Transverse colon (tissue), 4 donors: Measurements from ENCODE around the gene FAM20C. TPM values are rescaled to one million over a fixed set of nuclear protein-coding genes. Genes with fewer than 3 reads are reported as not detected.
"Not testable (repeated sequence)": the region's sequence is repeated elsewhere in the genome, so short reads cannot be mapped to it uniquely, and the experiment has no call there.

ENCODE experiments used
- DNase-seq: peaks from one replicate; pipeline ENCODE4 v3.0.0-alpha.2; 2019
- H3K27ac ChIP-seq, 4 donors: fragments of 200-600 bp; sonication (generic); 2 replicates each; pipeline ENCODE4 v1.5.1; 2016 to 2018; ENCODE audit warnings: inconsistent platforms in 4 of 4
- H3K27me3 ChIP-seq: fragments of 200-600 bp; sonication (generic); 2 replicates; pipeline ENCODE4 v1.5.1; 2017; ENCODE audit warnings: inconsistent platforms
- H3K36me3 ChIP-seq, 4 donors: fragments of 200-600 bp; sonication (generic); 2 replicates each; pipeline ENCODE4 v1.5.1; 2017 to 2019; ENCODE audit warnings: inconsistent platforms in 4 of 4
- H3K4me1 ChIP-seq, 4 donors: fragments of 200-600 bp; sonication (generic); 2 replicates each; pipeline ENCODE4 v1.5.1; 2017 to 2020; ENCODE audit warnings: inconsistent platforms in 4 of 4
- H3K4me3 ChIP-seq, 4 donors: fragments of 200-600 bp; sonication (generic); 1 replicate in 1 of 4; 2 replicates in 3 of 4; pipeline versions ENCODE4 v1.5.1 to v1.6.1; 2017 to 2019; ENCODE audit warnings: inconsistent platforms in 4 of 4
- H3K9me3 ChIP-seq, 2 donors: fragments of 200-600 bp; sonication (generic); 2 replicates each; pipeline ENCODE4 v1.5.1; 2017 to 2019; ENCODE audit warnings: inconsistent platforms in 2 of 2
- EP300 ChIP-seq: sonication (generic); formaldehyde crosslinking; IDR thresholded peaks from one replicate; pipeline ENCODE4 v1.6.1; 2017; ENCODE audit warnings: antibody characterized with exemption, low read depth
- POLR2A ChIP-seq: fragments of 450-650 bp; IDR thresholded peaks from one replicate; pipeline ENCODE4 v1.6.1; 2016; ENCODE audit warnings: antibody characterized with exemption, mild to moderate bottlenecking, moderate library complexity
- POLR2AphosphoS5 ChIP-seq, 3 donors: sonication (generic); formaldehyde crosslinking; IDR thresholded peaks; one replicate each; pipeline ENCODE4 v1.6.1; 2016; ENCODE audit warnings: antibody characterized with exemption in 3 of 3
- WGBS, 2 donors: methylation state at CpG; one replicate each; pipeline ENCODE4 v1.1.5; 2018; ENCODE audit warnings: low coverage in 1 of 2; 5-methylcytosine and 5-hydroxymethylcytosine counted together
- in situ Hi-C, 4 donors: fragments of 200-750 bp; cut with MboI; loops; one replicate each; pipeline versions ENCODE4 v1.15.0 to v1.15.1; 2017; ENCODE audit warnings: low sequenced_read_pairs in 3 of 4, low pct_ligation_motif_present in 1 of 4, low pct_unique_long_range_greater_than_20kb in 1 of 4
- intact Hi-C: fragments of 100-400 bp; cut with DNase I; formaldehyde crosslinking; loops from one replicate; pipeline ENCODE4 v1.15.1; 2023; ENCODE audit warnings: low total_unique reads
- total RNA-seq, 4 donors: library from RNA; depleted of rRNA; stranded (reverse); fragments of >200 nt; gene quantifications; one replicate each; pipeline ENCODE4 v1.1.0, GENCODE V29; 2016
- TF ChIP-seq, protein P1 (sequence below), 5 experiments: fragments of 200-600 bp in 3 of 5; fragments of 450-650 bp in 2 of 5; sonication (generic) in 3 of 5; IDR thresholded peaks; 1 replicate in 2 of 5; 2 replicates in 3 of 5; pipeline ENCODE4 v1.5.1; 2016 to 2017; ENCODE audit warnings: antibody characterized with exemption in 5 of 5, inconsistent platforms in 3 of 5, mild to moderate bottlenecking in 2 of 5, moderate library complexity in 1 of 5

Gene FAM20C
- total RNA-seq, 4 donors from 2014 or later: 10.5 to 62.3 (median 23.5) TPM

GRCh38 chr7:262251-262572 lies 69.8 kb downstream of the FAM20C start:
- TF ChIP-seq POLR2AphosphoS5 (IDR thresholded peaks at IDR 0.05) (no peak), POLR2A (no peak), EP300 (no peak)
- TF ChIP-seq, protein P1, sequence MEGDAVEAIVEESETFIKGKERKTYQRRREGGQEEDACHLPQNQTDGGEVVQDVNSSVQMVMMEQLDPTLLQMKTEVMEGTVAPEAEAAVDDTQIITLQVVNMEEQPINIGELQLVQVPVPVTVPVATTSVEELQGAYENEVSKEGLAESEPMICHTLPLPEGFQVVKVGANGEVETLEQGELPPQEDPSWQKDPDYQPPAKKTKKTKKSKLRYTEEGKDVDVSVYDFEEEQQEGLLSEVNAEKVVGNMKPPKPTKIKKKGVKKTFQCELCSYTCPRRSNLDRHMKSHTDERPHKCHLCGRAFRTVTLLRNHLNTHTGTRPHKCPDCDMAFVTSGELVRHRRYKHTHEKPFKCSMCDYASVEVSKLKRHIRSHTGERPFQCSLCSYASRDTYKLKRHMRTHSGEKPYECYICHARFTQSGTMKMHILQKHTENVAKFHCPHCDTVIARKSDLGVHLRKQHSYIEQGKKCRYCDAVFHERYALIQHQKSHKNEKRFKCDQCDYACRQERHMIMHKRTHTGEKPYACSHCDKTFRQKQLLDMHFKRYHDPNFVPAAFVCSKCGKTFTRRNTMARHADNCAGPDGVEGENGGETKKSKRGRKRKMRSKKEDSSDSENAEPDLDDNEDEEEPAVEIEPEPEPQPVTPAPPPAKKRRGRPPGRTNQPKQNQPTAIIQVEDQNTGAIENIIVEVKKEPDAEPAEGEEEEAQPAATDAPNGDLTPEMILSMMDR (IDR thresholded peaks at IDR 0.05): no peak
- peak overlapping the region in 1 of 4 donors; percentile 29 for H3K27ac ChIP-seq
- no peak for DNase-seq
- H3K36me3 ChIP-seq: peaks cover 0 to under 1% (median 0%) of the 10 kb centered on the region in 4 donors
- H3K4me3 ChIP-seq: no peak overlapping the region
- intact Hi-C loops (no loop called here), in situ Hi-C loops (no loop called here)
- H3K9me3 ChIP-seq: peaks cover 0 to 3% of the 10 kb centered on the region in 2 donors
- H3K4me1 ChIP-seq: peaks cover 4 to 32% (median 24%) of the 10 kb centered on the region in 4 donors
- H3K27me3 ChIP-seq: no peaks in the 10 kb centered on the region
- 94 to 95% methylated on average over 6 to 9 of the region's 9 CpGs for WGBS, 2 donors

GRCh38 chr7:262631-263311 lies 70.4 kb downstream of the FAM20C start:
- WGBS, 2 donors: 57 to 77% methylated on average over 5 to 24 of the region's 31 CpGs
- H3K36me3 ChIP-seq, in situ Hi-C loops, H3K27me3 ChIP-seq, H3K9me3 ChIP-seq, H3K4me3 ChIP-seq, intact Hi-C loops: not testable (repeated sequence)
- peak; percentile 60 for DNase-seq
- TF ChIP-seq, protein P1 (IDR thresholded peaks at IDR 0.05): peak in 4 of 5 experiments; percentile 16 to 75 (median 26)
- H3K27ac ChIP-seq: peak overlapping the region in 2 of 4 donors; percentile 5 to 29
- H3K4me1 ChIP-seq: peaks cover 4 to 32% (median 24%) of the 10 kb centered on the region in 4 donors

DNA sequence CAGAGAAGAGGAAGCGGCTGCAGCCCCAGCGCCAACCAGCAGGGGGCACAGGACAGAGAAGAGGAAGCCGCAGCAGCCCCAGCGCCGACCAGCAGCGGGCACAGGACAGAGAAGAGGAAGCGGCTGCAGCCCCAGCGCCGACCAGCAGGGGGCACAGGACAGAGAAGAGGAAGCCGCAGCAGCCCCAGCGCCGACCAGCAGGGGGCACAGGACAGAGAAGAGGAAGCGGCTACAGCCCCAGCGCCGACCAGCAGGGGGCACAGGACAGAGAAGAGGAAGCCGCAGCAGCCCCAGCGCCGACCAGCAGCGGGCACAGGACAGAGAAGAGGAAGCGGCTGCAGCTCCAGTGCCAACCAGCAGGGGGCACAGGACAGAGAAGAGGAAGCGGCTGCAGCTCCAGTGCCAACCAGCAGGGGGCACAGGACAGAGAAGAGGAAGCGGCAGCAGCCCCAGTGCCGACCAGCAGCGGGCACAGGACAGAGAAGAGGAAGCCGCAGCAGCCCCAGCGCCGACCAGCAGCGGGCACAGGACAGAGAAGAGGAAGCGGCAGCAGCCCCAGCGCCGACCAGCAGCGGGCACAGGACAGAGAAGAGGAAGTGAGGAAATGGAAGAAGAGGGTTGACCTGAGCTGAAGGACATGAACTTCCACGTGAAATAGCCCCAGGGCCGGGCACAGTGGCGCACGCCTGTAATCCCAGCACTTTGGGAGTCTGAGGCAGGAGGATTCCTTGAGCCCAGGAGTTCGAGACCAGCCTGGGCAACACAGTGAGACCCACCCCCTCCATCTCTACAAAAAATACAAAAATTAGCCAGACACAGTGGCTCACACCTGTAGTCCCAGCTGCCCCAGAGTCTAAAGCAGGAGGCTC lies 71.3 kb downstream of the FAM20C start:
- intact Hi-C loops, H3K36me3 ChIP-seq, H3K9me3 ChIP-seq, H3K4me3 ChIP-seq, H3K27me3 ChIP-seq, in situ Hi-C loops: not testable (repeated sequence)
- Histone ChIP-seq H3K4me1 (peaks cover 4 to 32% (median 26%) of the 10 kb centered on the region in 4 donors), H3K27ac (peak overlapping the region; percentile 44 to 85 (median 74))
- TF ChIP-seq, protein P1 (IDR thresholded peaks at IDR 0.05): peak in 4 of 5 experiments; percentile 46 to 73 (median 66)
- peak; percentile 29 for DNase-seq
- WGBS, 2 donors: 38 to 61% methylated on average over 4 to 13 of the region's 37 CpGs

DNA sequence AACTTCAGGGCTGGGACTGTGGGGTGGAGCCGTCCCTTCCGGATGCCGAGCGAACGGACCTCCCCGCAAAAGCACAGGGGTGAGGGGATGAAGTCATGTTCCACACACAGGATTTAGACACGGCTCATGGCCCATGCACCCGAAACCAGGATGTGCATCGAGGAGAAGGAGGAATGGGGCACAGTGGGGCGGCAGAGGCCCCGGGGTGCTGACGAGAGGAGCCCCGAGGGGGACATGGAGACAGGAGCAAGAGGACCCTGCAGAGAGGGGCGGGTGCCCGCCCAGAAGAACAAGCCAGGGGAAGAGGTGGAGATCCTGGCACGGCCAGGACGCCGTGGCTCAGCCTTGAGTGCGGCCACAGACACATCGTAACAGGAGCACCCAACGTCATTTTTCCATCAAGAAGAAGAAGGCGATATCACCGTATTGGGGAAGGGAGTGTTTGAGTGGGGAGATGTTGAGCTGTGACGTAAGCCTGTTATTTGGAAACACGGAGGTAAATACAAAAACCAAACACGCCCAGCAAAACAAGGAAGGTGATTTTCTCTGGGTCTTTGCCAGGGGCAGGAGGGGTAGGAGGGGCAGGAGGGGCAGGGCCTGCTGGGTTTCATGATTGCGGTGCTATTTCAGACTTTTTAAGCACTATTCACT lies 72.3 kb downstream of the FAM20C start:
- in situ Hi-C loops (no loop called here), intact Hi-C loops (no loop called here)
- WGBS, 2 donors: 44 to 50% methylated on average over 22 to 27 of the region's 27 CpGs
- no peak overlapping the region for H3K4me3 ChIP-seq
- H3K27me3 ChIP-seq: no peaks in the 10 kb centered on the region
- peaks cover 4 to 32% (median 26%) of the 10 kb centered on the region in 4 donors for H3K4me1 ChIP-seq
- no peak for TF ChIP-seq EP300
- no peak for TF ChIP-seq POLR2AphosphoS5 (IDR thresholded peaks at IDR 0.05)
- TF ChIP-seq POLR2A: no peak
- TF ChIP-seq, protein P1 (IDR thresholded peaks at IDR 0.05): no peak
- peak overlapping the region; percentile 44 to 85 (median 74) for H3K27ac ChIP-seq
- H3K9me3 ChIP-seq: peaks cover 0 to 3% of the 10 kb centered on the region in 2 donors
- peak; percentile 75 for DNase-seq
- no peaks in the 10 kb centered on the region for H3K36me3 ChIP-seq
